Spleen (tissue), 7 donors: ENCODE data around the gene SLC39A8.

Experiments used
- CTCF ChIP-seq, 11 experiments: fragments of 200-600 bp in 7 of 11; fragments of 450-650 bp in 4 of 11; sonication (generic) in 4 of 11; IDR thresholded peaks in 8 of 11; conservative IDR thresholded peaks in 3 of 11; 1 replicate in 7 of 11; 2 replicates in 4 of 11; pipeline versions ENCODE4 v1.4.0 to v1.8.0; 2016 to 2021; ENCODE audit warnings: antibody characterized with exemption in 11 of 11, inconsistent platforms in 4 of 11, mild to moderate bottlenecking in 1 of 11
- POLR2A ChIP-seq, 3 donors: fragments of 450-650 bp; IDR thresholded peaks; one replicate each; pipeline ENCODE4 v1.5.1; 2017; ENCODE audit warnings: antibody characterized with exemption in 3 of 3, mild to moderate bottlenecking in 1 of 3
- donor health status: DM: no; HTN: no; CAD: no; lungs with moderate emphysema.
- donor health status: DM: no; HTN: no; CAD: no.
- donor health status: DM: no; HTN: no; CAD: no.

GRCh38 chr4:102252171-102252570, 93.1 kb downstream of the SLC39A8 start:
- no peak for TF ChIP-seq CTCF (IDR thresholded peaks at IDR 0.05 in 8 of 11, conservative IDR thresholded peaks at IDR 0.05 in 3 of 11)
- TF ChIP-seq POLR2A (IDR thresholded peaks at IDR 0.05): no peak
